Esophagus muscularis mucosa (tissue), 4 donors: Measurements from ENCODE around the gene KMT2D.

Experiments used
- EP300 ChIP-seq: sonication (generic); formaldehyde crosslinking; IDR thresholded peaks from one replicate; pipeline ENCODE4 v1.6.1; 2017; ENCODE audit warnings: antibody characterized with exemption
- POLR2A ChIP-seq: fragments of 450-650 bp; IDR thresholded peaks from one replicate; pipeline ENCODE4 v1.6.1; 2017; ENCODE audit warnings: antibody characterized with exemption, moderate library complexity, mild to moderate bottlenecking, low read depth
- POLR2AphosphoS5 ChIP-seq, 2 donors: sonication (generic); formaldehyde crosslinking; IDR thresholded peaks; one replicate each; pipeline ENCODE4 v1.6.1; 2017; ENCODE audit warnings: antibody characterized with exemption in 2 of 2
- TF ChIP-seq, protein P1 (sequence below), 3 experiments: fragments of 200-600 bp in 2 of 3; fragments of 450-650 bp in 1 of 3; sonication (generic) in 2 of 3; IDR thresholded peaks; one replicate each; pipeline ENCODE4 v1.5.1; 2017 to 2019; ENCODE audit warnings: antibody characterized with exemption in 3 of 3, mild to moderate bottlenecking in 2 of 3, moderate library complexity in 1 of 3

DNA sequence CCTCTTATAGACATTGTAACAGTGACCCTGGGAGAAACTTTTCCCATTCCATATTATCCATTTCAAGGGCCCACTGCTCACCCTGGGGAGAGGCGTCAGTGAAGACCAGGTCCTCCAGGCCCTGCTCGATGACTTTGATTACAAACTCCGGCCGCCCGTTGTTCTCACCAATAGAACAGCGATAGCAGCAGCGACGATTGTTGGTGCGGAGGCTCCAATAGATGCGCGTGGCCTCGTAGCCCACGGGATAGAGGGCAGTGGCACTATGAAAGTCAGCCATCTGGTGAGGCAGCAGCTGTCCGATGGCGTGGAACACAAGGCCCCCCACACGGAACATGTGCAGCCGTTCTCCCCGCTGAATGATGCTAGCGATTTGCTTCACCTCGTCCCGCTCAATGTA, 34.5 kb downstream of the KMT2D start:
- TF ChIP-seq EP300, result no peak
- TF ChIP-seq, protein P1, sequence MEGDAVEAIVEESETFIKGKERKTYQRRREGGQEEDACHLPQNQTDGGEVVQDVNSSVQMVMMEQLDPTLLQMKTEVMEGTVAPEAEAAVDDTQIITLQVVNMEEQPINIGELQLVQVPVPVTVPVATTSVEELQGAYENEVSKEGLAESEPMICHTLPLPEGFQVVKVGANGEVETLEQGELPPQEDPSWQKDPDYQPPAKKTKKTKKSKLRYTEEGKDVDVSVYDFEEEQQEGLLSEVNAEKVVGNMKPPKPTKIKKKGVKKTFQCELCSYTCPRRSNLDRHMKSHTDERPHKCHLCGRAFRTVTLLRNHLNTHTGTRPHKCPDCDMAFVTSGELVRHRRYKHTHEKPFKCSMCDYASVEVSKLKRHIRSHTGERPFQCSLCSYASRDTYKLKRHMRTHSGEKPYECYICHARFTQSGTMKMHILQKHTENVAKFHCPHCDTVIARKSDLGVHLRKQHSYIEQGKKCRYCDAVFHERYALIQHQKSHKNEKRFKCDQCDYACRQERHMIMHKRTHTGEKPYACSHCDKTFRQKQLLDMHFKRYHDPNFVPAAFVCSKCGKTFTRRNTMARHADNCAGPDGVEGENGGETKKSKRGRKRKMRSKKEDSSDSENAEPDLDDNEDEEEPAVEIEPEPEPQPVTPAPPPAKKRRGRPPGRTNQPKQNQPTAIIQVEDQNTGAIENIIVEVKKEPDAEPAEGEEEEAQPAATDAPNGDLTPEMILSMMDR (IDR thresholded peaks at IDR 0.05), result no peak
- no peak for TF ChIP-seq POLR2AphosphoS5 (IDR thresholded peaks at IDR 0.05)
- TF ChIP-seq POLR2A, result no peak
